GM12878 (cell line): ENCODE results near the gene DSEL. TPM values are rescaled to one million over a fixed set of nuclear protein-coding genes. Genes with fewer than 3 reads are reported as not detected.

Experiments
- ATAC-seq: fragments of 200-7000 bp; cut with Tn5 transposase; 3 replicates; pipeline ENCODE4 v1.9.1; 2020; ENCODE audit warnings: mild to moderate bottlenecking, moderate library complexity
- BruUV-seq: library from RNA; stranded (reverse); fragments of 400-500 nt; replicated peaks from 2 replicates; lab custom pipeline; 2021; lab: Mats Ljungman, UMichigan
- CTCF ChIA-PET: fragments of 300-600 bp; sonication (Branson Sonifier 250); formaldehyde crosslinking; extraction: SDS; loops from one replicate; lab custom pipeline; 2021; ENCODE audit warnings: inconsistent platforms; lab: Yijun Ruan, JAX
- POLR2A ChIA-PET: fragments of 350-600 bp; formaldehyde crosslinking; extraction: SDS; loops from one replicate; lab custom pipeline; 2021; ENCODE audit warnings: inconsistent platforms; lab: Charles Lee
- RAD21 ChIA-PET: fragments of 300-600 bp; sonication (Branson Sonifier 250); formaldehyde crosslinking; loops from one replicate; lab custom pipeline; 2023; ENCODE audit warnings: antibody characterized with exemption; ENCODE audit not compliant: unreplicated experiment; lab: Charles Lee
- SMC1A ChIA-PET: fragments of 300-600 bp; sonication (Branson Sonifier 250); formaldehyde crosslinking; loops from one replicate; lab custom pipeline; 2023; ENCODE audit not compliant: unreplicated experiment, uncharacterized antibody; lab: Charles Lee
- DNase-seq: peaks from one replicate; pipeline ENCODE4 v3.0.0-alpha.2; 2011; ENCODE audit warnings: low read depth, low spot score
- FAIRE-seq: peaks from 3 replicates; lab custom pipeline; 2011; peaks lifted over from hg19 to GRCh38; lab: Jason Lieb, UNC
- H2AFZ ChIP-seq: 2 replicates; pipeline ENCODE4 v1.6.0; 2011; ENCODE audit warnings: low read depth, low read length, control low read depth; ENCODE audit not compliant: control insufficient read depth
- H3K27ac ChIP-seq: 2 replicates; pipeline ENCODE4 v1.5.1; 2011; ENCODE audit warnings: control low read depth; ENCODE audit not compliant: control insufficient read depth, insufficient read depth
- H3K27me3 ChIP-seq, 2 experiments: replicated peaks in 1 of 2; 2 replicates each; pipeline versions ENCODE4 v1.6.0 to v1.6.1; 2011; ENCODE audit warnings: low read length in 1 of 2; ENCODE audit not compliant: control insufficient read depth in 2 of 2, insufficient read depth in 2 of 2
- H3K36me3 ChIP-seq, 2 experiments: 2 replicates each; pipeline ENCODE4 v1.5.1; 2011; ENCODE audit warnings: low read length in 1 of 2; ENCODE audit not compliant: control insufficient read depth in 2 of 2, insufficient read depth in 2 of 2
- H3K4me1 ChIP-seq: 2 replicates; pipeline ENCODE4 v1.6.1; 2011; ENCODE audit warnings: mild to moderate bottlenecking, low read length, moderate library complexity, mixed read lengths; ENCODE audit not compliant: control insufficient read depth, insufficient read depth
- H3K4me2 ChIP-seq: 2 replicates; pipeline ENCODE4 v1.6.0; 2011; ENCODE audit warnings: control low read depth; ENCODE audit not compliant: control insufficient read depth, insufficient read depth
- H3K4me3 ChIP-seq: fragments of 200-600 bp; sonication (generic); 2 replicates; pipeline ENCODE4 v1.5.1; 2016
- H3K79me2 ChIP-seq: 2 replicates; pipeline ENCODE4 v1.6.0; 2011; ENCODE audit warnings: low read length; ENCODE audit not compliant: control insufficient read depth, insufficient read depth
- H3K9ac ChIP-seq: 2 replicates; pipeline ENCODE4 v1.8.0; 2011; ENCODE audit warnings: low read length, control low read depth, mixed read lengths; ENCODE audit not compliant: control insufficient read depth, insufficient read depth
- H3K9me3 ChIP-seq: replicated peaks from 3 replicates; pipeline ENCODE4 v1.5.1; 2011; ENCODE audit warnings: mild to moderate bottlenecking, low read length; ENCODE audit not compliant: control insufficient read depth, insufficient read depth
- H4K20me1 ChIP-seq: 2 replicates; pipeline ENCODE4 v1.6.0; 2011; ENCODE audit not compliant: control insufficient read depth, insufficient read depth
- ASH2L ChIP-seq: fragments of 300-600, 200-600 bp; sonication (generic); IDR thresholded peaks from 2 replicates; pipeline ENCODE4 v1.6.1; 2017; ENCODE audit warnings: low read depth, mild to moderate bottlenecking, borderline replicate concordance
- CBFB ChIP-seq: IDR thresholded peaks from 2 replicates; pipeline ENCODE4 v1.6.1; 2016; ENCODE audit warnings: antibody characterized with exemption, low read depth
- CHD4 ChIP-seq: fragments of 200-600 bp; sonication (generic); IDR thresholded peaks from 2 replicates; pipeline ENCODE4 v1.6.1; 2016; ENCODE audit warnings: mild to moderate bottlenecking
- EZH2 ChIP-seq: IDR thresholded peaks from 2 replicates; pipeline ENCODE4 v1.6.1; 2012; ENCODE audit warnings: low read depth, mild to moderate bottlenecking, control low read depth, inconsistent platforms, low read length, borderline replicate concordance; ENCODE audit not compliant: control insufficient read depth
- FOXK2 ChIP-seq: fragments of 450-650 bp; IDR thresholded peaks from 2 replicates; pipeline ENCODE4 v1.6.1; 2017; ENCODE audit warnings: mild to moderate bottlenecking, moderate library complexity
- HDAC2 ChIP-seq: fragments of 200-600 bp; sonication (generic); IDR thresholded peaks from 2 replicates; pipeline ENCODE4 v1.6.1; 2017
- IRF4 ChIP-seq: IDR thresholded peaks from 2 replicates; pipeline ENCODE4 v1.6.1; 2011; ENCODE audit warnings: low read depth, low read length
- NFXL1 ChIP-seq: fragments of 450-650 bp; IDR thresholded peaks from 2 replicates; pipeline ENCODE4 v1.6.1; 2017; ENCODE audit warnings: antibody characterized with exemption, mild to moderate bottlenecking, borderline replicate concordance
- NFYA ChIP-seq: IDR thresholded peaks from 2 replicates; pipeline ENCODE4 v1.6.1; 2011; ENCODE audit warnings: low read depth, mild to moderate bottlenecking, low read length, improper control_type of control experiment, borderline replicate concordance
- PAX8 ChIP-seq: fragments of 450-650 bp; IDR thresholded peaks from 2 replicates; pipeline ENCODE4 v1.6.1; 2017; ENCODE audit warnings: mild to moderate bottlenecking, moderate library complexity
- RFX5 ChIP-seq: IDR thresholded peaks from 2 replicates; pipeline ENCODE4 v1.6.1; 2011; ENCODE audit warnings: low read depth, low read length, improper control_type of control experiment
- RUNX3 ChIP-seq: IDR thresholded peaks from 2 replicates; pipeline ENCODE4 v1.6.1; 2012; ENCODE audit warnings: low read length, inconsistent platforms
- SREBF1 ChIP-seq: IDR thresholded peaks from 2 replicates; pipeline ENCODE4 v1.6.1; 2012; ENCODE audit warnings: mild to moderate bottlenecking, low read length
- STAT1 ChIP-seq: fragments of 450-650 bp; conservative IDR thresholded peaks from 2 replicates; pipeline ENCODE4 v1.6.1; 2014; ENCODE audit warnings: antibody characterized with exemption, mild to moderate bottlenecking
- TARDBP ChIP-seq: IDR thresholded peaks from 2 replicates; pipeline ENCODE4 v1.6.1; 2016; ENCODE audit warnings: borderline replicate concordance
- ZNF217 ChIP-seq: fragments of 450-650 bp; IDR thresholded peaks from 2 replicates; pipeline ENCODE4 v1.6.1; 2017; ENCODE audit warnings: antibody characterized with exemption, mild to moderate bottlenecking
- ZNF384 ChIP-seq: IDR thresholded peaks from 2 replicates; pipeline ENCODE4 v1.6.1; 2012; ENCODE audit warnings: low read depth, mild to moderate bottlenecking, low read length, improper control_type of control experiment, borderline replicate concordance
- WGBS: methylation state at CpG from one replicate; pipeline ENCODE4 v1.1.6; 2016; ENCODE audit warnings: low lambda C conversion rate; ENCODE audit not compliant: insufficient replicate concordance, insufficient coverage; ENCODE audit errors: missing lambda C conversion rate; 5-methylcytosine and 5-hydroxymethylcytosine counted together
- in situ Hi-C: fragments of 300-500 bp; cut with MboI; formaldehyde crosslinking; loops from 9 replicates; pipeline ENCODE4 v1.14.3; 2018; ENCODE audit warnings: mixed read lengths
- intact Hi-C: fragments of 100-400 bp; cut with micrococcal nuclease; formaldehyde crosslinking; loops from one replicate; pipeline ENCODE4 v1.14.2; 2022; ENCODE audit not compliant: unreplicated experiment
- polyA plus RNA-seq, 11 experiments: library from polyadenylated mRNA; depleted of rRNA in 4 of 11; unstranded in 6 of 11; stranded (reverse) in 5 of 11; fragments of >200 nt; fragmentation: Nextera tagmentation in 4 of 11; fragmentation: Illumina TruSeq in 1 of 11; extraction: Ambion mirVana in 4 of 11; extraction: Trizol in 1 of 11; gene quantifications; 1 replicate in 1 of 11; 2 replicates in 10 of 11; pipeline versions ENCODE4 v1.2.1 to v1.2.3, GENCODE V29; 2011 to 2016; ENCODE audit warnings: inconsistent platforms in 2 of 11, missing spikeins in 2 of 11, low read depth in 1 of 11
- total RNA-seq, 4 experiments: library from RNA; depleted of rRNA in 3 of 4; stranded (reverse); fragments of >200 nt in 3 of 4; fragmentation: Illumina TruSeq in 1 of 4; extraction: Trizol in 1 of 4; gene quantifications; 2 replicates each; pipeline versions ENCODE4 v1.2.1 to v1.2.3, GENCODE V29; 2013 to 2021
- TF ChIP-seq, protein P1 (sequence below): IDR thresholded peaks from 2 replicates; pipeline ENCODE4 v1.6.1; 2011; ENCODE audit warnings: low read depth, low read length, improper control_type of control experiment, borderline replicate concordance
- TF ChIP-seq, protein P2 (sequence below), 3 experiments: IDR thresholded peaks in 2 of 3; conservative IDR thresholded peaks in 1 of 3; 2 replicates each; pipeline ENCODE4 v1.5.1; 2011; ENCODE audit warnings: low read depth in 3 of 3, low read length in 3 of 3, mild to moderate bottlenecking in 3 of 3, control low read depth in 2 of 3, moderate library complexity in 2 of 3, inconsistent platforms in 1 of 3, mixed read lengths in 1 of 3; ENCODE audit not compliant: control insufficient read depth in 2 of 3, insufficient read depth in 1 of 3; ENCODE audit errors: extremely low read depth in 1 of 3
- TF ChIP-seq, protein P3 (sequence below): fragments of 450-650 bp; IDR thresholded peaks from 2 replicates; pipeline ENCODE4 v1.6.1; 2017; ENCODE audit warnings: low read depth, mild to moderate bottlenecking, moderate library complexity

The DSEL gene
- total and polyA plus RNA-seq, 10 of the 15 experiments (the other 5 are each of a cell fraction or from before 2014, with no cell fraction given) = 0.03 TPM; not detected in 9

DNA sequence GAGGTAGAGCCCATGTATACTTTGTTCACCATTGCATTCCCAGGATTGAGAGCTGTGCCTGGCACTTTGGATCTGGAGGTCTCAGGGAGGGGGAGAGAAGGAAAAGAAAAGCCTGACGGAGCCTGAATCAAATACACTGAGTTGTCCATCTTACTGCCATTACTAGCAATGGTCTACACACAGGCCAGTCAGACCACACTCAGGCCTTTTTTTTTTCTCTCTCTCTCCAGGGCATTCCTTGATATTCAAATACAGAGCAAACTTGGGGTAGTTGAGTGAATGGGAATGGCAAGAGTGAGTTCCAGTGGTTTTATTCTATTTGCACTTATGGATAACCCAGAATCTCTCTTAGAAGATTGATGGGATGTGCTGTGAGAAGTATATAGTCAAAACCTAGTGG lies 11.8 kb downstream of the DSEL start:
- FAIRE-seq (no peak), ATAC-seq (no peak), DNase-seq (no peak)
- Histone ChIP-seq H3K9me3 (no peaks in the 10 kb centered on the region), H3K79me2 (no peaks in the 10 kb centered on the region), H3K27me3 (no peaks in the 10 kb centered on the region), H3K4me1 (no peaks in the 10 kb centered on the region), H3K4me2 (no peak overlapping the region), H4K20me1 (no peaks in the 10 kb centered on the region), H3K4me3 (no peak overlapping the region), H3K9ac (no peak overlapping the region), H2AFZ (no peak overlapping the region), H3K27ac (no peak overlapping the region), H3K36me3 (no peaks in the 10 kb centered on the region)
- CTCF ChIA-PET = no interaction called here
- in situ Hi-C loops = no loop called here
- SMC1A ChIA-PET = no interaction called here
- 27% methylated on average over 1 of the region's 1 CpG for WGBS
- RAD21 ChIA-PET = no interaction called here
- BruUV-seq = no TSS peak
- POLR2A ChIA-PET = no interaction called here
- intact Hi-C loops = no loop called here
- TF ChIP-seq EZH2 (no peak), IRF4 (no peak), CHD4 (no peak), TARDBP (no peak), HDAC2 (no peak), ZNF384 (no peak), ZNF217 (no peak), PAX8 (no peak), FOXK2 (no peak), RUNX3 (no peak), ASH2L (no peak), NFYA (no peak), SREBF1 (no peak), CBFB (no peak), STAT1 (no peak), NFXL1 (no peak), RFX5 (no peak)
- TF ChIP-seq, protein P1, sequence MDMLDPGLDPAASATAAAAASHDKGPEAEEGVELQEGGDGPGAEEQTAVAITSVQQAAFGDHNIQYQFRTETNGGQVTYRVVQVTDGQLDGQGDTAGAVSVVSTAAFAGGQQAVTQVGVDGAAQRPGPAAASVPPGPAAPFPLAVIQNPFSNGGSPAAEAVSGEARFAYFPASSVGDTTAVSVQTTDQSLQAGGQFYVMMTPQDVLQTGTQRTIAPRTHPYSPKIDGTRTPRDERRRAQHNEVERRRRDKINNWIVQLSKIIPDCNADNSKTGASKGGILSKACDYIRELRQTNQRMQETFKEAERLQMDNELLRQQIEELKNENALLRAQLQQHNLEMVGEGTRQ = no peak
- TF ChIP-seq, protein P2, sequence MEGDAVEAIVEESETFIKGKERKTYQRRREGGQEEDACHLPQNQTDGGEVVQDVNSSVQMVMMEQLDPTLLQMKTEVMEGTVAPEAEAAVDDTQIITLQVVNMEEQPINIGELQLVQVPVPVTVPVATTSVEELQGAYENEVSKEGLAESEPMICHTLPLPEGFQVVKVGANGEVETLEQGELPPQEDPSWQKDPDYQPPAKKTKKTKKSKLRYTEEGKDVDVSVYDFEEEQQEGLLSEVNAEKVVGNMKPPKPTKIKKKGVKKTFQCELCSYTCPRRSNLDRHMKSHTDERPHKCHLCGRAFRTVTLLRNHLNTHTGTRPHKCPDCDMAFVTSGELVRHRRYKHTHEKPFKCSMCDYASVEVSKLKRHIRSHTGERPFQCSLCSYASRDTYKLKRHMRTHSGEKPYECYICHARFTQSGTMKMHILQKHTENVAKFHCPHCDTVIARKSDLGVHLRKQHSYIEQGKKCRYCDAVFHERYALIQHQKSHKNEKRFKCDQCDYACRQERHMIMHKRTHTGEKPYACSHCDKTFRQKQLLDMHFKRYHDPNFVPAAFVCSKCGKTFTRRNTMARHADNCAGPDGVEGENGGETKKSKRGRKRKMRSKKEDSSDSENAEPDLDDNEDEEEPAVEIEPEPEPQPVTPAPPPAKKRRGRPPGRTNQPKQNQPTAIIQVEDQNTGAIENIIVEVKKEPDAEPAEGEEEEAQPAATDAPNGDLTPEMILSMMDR (IDR thresholded peaks at IDR 0.05 in 2 of 3, conservative IDR thresholded peaks at IDR 0.05 in 1 of 3; ENCODE audit: control insufficient read depth in 2 of 3, extremely low read depth in 1 of 3, insufficient read depth in 1 of 3, low read depth in 3 of 3, low read length in 3 of 3) = no peak
- TF ChIP-seq, protein P3, sequence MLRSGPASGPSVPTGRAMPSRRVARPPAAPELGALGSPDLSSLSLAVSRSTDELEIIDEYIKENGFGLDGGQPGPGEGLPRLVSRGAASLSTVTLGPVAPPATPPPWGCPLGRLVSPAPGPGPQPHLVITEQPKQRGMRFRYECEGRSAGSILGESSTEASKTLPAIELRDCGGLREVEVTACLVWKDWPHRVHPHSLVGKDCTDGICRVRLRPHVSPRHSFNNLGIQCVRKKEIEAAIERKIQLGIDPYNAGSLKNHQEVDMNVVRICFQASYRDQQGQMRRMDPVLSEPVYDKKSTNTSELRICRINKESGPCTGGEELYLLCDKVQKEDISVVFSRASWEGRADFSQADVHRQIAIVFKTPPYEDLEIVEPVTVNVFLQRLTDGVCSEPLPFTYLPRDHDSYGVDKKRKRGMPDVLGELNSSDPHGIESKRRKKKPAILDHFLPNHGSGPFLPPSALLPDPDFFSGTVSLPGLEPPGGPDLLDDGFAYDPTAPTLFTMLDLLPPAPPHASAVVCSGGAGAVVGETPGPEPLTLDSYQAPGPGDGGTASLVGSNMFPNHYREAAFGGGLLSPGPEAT = no peak
